Stimulated activated naive CD8-positive, alpha-beta T cell treated with anti-CD3 and anti-CD28 coated beads, Interleukin-15, Interleukin-2, amounts not matched to agents 100 U/mL and 50 U/mL, for 24 hours (primary cell): ENCODE measurements around the gene HIGD2B.
"Not testable (repeated sequence)": the region's sequence is repeated elsewhere in the genome, so short reads cannot be mapped to it uniquely, and the experiment has no call there.

ENCODE experiments used
- ATAC-seq: fragments of 150-1000 bp; cut with Tn5 transposase; one replicate; pipeline ENCODE4 v1.10.0; 2021
- DNase-seq: peaks from one replicate; pipeline ENCODE4 v3.0.0; 2021

Gene HIGD2B, protein sequence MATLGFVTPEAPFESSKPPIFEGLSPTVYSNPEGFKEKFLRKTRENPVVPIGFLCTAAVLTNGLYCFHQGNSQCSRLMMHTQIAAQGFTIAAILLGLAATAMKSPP

GRCh38 chr15:72685925-72686794 lies at the start of gene HIGD2B, which contains the start of gene BBS4:
Gene HIGD2B (minus strand): TSS chr15:72686182. CDS start chr15:72676374, 9,808 bp downstream.
Gene BBS4 (plus strand): TSS chr15:72686207. CDS start chr15:72686228, 21 bp downstream.
- DNase-seq (peak; percentile 91), ATAC-seq (peak; percentile 98)

DNA sequence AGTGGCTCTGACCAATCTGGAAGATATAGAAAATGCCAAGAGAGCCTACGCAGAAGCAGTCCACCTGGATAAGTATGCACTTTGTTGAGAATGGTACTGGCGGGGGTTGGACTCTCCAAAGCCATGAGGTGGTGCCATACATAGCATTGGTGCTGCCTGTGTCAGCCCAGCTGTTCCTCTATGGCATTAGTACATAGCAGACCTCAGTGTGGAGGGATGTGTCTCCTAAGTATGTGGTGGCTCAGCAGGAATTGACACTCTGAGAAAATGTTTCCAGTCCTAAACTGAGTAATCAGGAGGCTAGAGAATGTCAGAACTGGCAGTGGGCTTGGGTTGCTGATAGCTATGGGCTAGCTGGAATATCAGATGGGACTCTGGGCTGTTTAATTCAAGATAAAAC lies 49.1 kb upstream of the HIGD2B start:
- DNase-seq (no peak), ATAC-seq (no peak)

- ATAC-seq: no peak
- no peak for DNase-seq
Observed at GRCh38 chr15:72733941-72734738, 48.2 kb upstream of the HIGD2B start.

DNA sequence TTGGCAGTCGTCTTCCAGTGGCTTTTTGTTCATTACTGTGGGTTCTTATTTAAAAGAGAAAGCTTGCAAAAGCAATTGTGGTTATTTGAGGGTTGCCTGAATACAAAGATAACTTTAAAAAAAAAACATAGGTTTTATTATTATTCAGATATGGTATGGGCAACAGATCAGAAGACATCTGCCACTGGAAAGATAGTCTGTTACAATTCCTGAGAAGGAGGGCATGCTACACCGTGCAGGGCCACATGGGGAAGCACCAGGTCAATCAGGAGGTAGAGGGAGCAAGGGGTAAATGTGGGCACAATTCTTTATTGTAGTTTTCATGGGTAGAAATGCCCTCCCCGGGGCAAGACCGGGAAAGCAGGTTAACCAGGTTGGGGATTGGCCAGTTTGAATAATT lies 46.5 kb upstream of the HIGD2B start:
- ATAC-seq: no peak

DNA sequence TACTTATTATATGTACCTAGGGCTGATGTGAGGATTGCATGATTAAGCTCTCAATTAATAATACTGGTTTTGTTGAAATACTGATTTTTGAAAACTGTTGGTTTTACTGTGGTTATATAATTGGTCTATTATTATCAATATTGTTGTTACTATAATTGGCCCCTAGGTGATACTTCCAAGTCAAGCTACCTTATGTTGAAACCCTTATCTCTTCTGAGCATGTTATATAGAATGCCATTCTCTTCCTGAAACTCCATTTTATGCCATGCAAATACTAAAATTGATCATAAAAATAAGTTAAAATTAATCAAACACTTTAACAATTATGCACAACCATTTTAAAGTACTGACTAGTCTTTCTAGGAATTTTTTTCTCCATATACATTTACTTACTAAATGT lies 46.1 kb upstream of the HIGD2B start:
- no peak for DNase-seq
- no peak for ATAC-seq

More for the DNA sequence above, 46.5 kb upstream of the HIGD2B start:
- DNase-seq: no peak

- DNase-seq: no peak
- ATAC-seq: no peak
Observed at GRCh38 chr15:72728821-72729220, 42.8 kb upstream of the HIGD2B start.

GRCh38 chr15:72728249-72728648 lies 42.3 kb upstream of the HIGD2B start:
- DNase-seq, ATAC-seq: not testable (repeated sequence)

GRCh38 chr15:72727154-72727553 lies 41.2 kb upstream of the HIGD2B start:
- no peak for ATAC-seq
- no peak for DNase-seq

- DNase-seq, ATAC-seq: not testable (repeated sequence)
Observed at GRCh38 chr15:72725851-72726250, 39.9 kb upstream of the HIGD2B start.

- ATAC-seq (no peak), DNase-seq (no peak)
Observed at GRCh38 chr15:72725446-72725845, 39.5 kb upstream of the HIGD2B start.

DNA sequence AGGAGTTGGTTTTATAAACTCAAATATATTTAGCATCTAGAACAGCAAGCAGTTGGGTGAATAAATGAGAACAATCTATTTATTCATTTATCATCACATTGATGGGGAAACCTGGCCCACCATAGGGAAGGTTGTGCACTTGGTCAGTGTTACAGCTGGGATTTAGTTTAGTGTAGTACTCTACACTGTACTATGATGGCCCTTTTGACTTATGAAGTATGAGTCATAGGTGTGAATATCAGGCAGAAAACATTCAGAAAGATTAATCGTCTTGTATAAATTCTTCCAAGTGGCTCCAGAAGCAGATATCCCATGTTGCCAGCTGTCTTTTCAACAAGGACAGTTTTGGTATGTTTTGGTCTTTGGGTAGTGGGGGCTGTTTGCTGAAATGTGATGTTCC lies 38.0 kb upstream of the HIGD2B start:
- ATAC-seq (no peak), DNase-seq (no peak)

DNA sequence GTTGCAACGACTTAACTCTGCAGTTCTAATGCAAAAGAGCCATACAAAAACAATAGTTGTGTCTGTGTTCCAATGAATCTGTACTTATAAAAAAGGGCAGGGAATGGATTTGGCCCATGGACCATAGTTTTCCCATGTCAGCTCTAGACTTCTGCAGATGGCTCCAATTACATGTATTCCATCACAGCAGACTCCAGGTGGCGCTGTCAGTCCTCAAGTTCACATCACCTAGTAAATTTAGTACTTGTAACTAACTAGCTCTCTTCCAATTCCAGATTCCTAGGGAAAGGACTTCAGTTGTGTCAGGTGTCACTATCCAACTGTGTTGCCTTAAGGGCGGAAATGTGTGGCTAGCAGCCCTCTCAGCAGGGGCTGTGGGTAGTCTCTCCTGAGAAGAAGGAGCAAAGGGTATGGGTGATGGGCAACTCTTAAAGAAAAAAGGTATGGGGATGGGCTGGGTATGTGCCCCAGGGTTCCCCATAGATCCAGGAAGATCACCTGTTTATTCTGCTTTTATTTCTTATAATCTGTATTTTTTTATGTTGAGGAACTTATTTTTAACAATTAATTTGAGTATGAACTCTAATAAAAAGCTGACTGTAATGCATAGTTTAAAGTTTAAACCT lies 36.2 kb upstream of the HIGD2B start:
- peak; percentile 72 for DNase-seq
- ATAC-seq: no peak

DNA sequence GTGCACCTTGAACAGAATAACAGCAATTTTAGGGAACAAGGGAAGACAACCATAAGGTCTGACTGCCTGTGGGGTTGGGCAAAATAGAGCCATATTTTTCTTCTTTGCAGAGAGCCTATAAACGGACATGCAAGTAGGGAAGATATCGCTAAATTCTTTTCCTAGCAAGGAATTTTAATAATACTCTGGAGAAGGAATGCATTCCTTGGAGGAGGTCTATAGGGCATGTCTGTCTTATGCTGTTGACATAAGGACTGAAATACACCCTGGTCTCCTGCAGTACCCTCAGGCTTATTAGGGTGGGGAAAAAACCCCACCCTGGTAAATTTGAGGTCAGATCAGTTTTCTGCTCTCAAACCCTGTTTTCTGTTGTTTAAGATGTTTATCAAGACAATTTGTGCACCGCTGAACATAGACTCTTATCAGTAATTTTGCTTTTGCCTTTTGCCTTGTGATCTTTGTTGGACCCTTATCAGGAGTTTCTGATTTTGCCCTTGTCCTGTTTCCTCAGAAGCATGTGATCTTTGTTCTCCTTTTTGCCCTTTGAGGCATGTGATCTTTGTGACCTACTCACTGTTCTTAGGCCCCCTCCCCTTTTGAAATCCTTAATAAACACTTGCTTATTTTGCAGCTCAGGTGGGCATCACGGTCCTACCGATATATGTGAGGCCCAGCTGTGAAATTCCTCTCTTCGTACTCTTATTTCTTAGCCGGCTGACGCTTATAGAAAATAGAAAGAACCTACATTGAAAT lies 22.7 kb upstream of the HIGD2B start:
- DNase-seq, ATAC-seq: not testable (repeated sequence)

- no peak for DNase-seq
Observed at GRCh38 chr15:72706266-72706665, 20.3 kb upstream of the HIGD2B start.

GRCh38 chr15:72700076-72700475 lies 14.1 kb upstream of the HIGD2B start:
- ATAC-seq (no peak), DNase-seq (no peak)

More at GRCh38 chr15:72706266-72706665, 20.3 kb upstream of the HIGD2B start:
- no peak for ATAC-seq

DNA sequence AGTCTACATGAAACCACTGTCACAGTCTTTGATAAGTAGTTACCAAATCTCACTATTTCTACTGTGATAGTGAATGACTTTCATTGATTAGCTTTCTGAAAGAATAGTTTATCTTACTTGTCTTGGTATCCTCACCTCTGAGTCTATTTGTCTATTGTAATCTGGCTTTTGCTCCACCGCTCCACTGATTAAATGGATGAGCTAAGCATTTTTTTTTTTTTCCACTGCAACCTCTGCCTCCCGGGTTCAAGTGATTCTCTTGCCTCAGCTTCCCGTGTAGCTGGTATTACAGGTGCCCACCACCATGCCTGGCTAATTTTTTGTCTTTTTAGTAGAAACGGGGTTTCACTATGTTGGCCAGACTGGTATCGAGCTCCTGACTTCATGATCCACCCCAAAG lies 13.0 kb upstream of the HIGD2B start:
- DNase-seq: no peak
- ATAC-seq: no peak

- no peak for ATAC-seq
- no peak for DNase-seq
Observed at GRCh38 chr15:72690938-72691337, 5.0 kb upstream of the HIGD2B start.

GRCh38 chr15:72688697-72689096 lies 2.7 kb upstream of the HIGD2B start:
- ATAC-seq (no peak), DNase-seq (no peak)

DNA sequence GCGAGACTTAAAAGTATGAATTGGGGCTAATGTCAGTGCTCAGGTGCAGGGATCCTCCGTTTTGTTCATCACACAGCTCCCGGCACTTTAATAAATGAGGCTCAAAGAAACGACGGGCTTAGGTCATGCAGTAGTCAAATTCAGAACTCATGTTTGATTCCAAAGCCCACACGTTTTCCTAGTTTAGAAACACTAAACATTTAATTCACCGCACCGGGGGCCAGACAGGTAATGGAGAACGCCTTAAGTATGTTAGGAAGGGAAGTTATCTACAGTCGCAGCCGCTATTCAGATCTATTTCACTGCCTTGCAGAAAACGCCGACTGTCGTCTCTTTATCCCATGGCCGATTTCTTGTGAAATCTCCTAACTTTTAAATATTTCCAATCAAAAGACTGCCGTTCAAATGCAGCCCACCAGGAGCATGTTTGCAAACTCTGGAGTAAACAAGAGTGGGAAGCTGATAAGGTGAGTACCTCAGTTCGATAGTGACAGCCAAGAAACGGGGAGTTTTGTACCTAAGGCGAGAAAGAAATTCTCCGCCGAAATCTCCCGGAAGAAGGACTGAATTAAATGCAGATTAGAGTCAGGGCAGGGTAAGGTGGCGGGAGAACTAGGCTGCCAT lies 569 bp downstream of the HIGD2B start:
- no peak for ATAC-seq

DNA sequence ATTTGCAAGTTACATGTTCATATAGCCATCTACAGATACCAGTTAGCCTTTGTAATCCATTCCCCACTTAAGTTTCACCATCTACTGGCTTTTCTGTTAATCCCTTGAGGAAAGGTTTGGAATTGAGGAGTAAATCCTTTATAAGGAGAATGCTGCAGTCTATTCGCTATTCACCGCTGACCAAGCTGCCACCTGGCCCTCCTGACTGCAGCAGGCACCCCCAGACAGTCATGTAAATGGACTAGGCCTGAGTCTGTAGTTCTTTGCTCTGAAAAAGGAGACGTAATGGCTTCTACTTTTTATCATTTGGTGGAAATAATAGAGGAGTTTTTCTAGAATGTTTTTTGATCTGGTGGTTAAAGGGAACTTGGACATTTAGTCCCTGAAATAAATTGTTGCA lies 3.2 kb downstream of the HIGD2B start:
- no peak for ATAC-seq
- no peak for DNase-seq

More for the DNA sequence above, 569 bp downstream of the HIGD2B start:
- no peak for DNase-seq

DNA sequence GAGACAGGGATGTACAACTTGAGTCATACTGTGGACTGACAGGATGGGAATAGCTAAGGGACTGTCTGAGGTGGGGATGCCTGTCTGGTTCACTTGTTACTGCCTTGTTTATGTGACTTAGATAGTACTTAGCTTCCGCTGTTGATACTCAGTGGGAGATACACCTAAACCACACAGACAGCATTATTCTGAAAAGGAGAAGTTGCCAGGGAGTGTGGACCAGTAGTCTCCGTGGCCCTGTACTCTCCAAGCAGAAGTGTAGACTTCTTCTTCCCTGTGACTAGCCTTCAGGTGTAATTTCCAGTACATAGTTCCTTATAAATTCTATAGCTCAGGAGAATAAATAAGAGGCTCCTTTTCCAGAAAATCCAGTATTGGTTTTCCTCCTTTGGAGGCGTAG lies 5.1 kb downstream of the HIGD2B start:
- no peak for DNase-seq
- ATAC-seq: no peak
